MM.1S (cell line): ENCODE results near the gene PLXNA4.

ENCODE experiments used
- DNase-seq: peaks from one replicate; pipeline ENCODE4 v3.0.0-alpha.2; 2015
- H2AFZ ChIP-seq: fragments of 300-600 bp; sonication (generic); 2 replicates; pipeline ENCODE4 v1.6.0; 2016; ENCODE audit warnings: antibody characterized with exemption, low read length
- H3F3A ChIP-seq: fragments of 300-600 bp; sonication (generic); 2 replicates; pipeline ENCODE4 v1.6.1; 2016; ENCODE audit warnings: mild to moderate bottlenecking, antibody characterized with exemption, low read length, moderate library complexity, mixed read lengths; ENCODE audit not compliant: insufficient read depth
- H3K27ac ChIP-seq: fragments of 300-600 bp; sonication (generic); 2 replicates; pipeline ENCODE4 v1.5.1; 2016; ENCODE audit warnings: mild to moderate bottlenecking, low read length
- H3K27me3 ChIP-seq: fragments of 300-600 bp; sonication (generic); replicated peaks from 2 replicates; pipeline ENCODE4 v1.6.0; 2016; ENCODE audit warnings: low read length; ENCODE audit not compliant: insufficient read depth
- H3K36me3 ChIP-seq: fragments of 300-600 bp; sonication (generic); replicated peaks from 2 replicates; pipeline ENCODE4 v1.6.1; 2016; ENCODE audit warnings: mild to moderate bottlenecking, low read length, mixed read lengths; ENCODE audit not compliant: insufficient read depth
- H3K4me1 ChIP-seq: fragments of 300-600 bp; sonication (generic); 2 replicates; pipeline ENCODE4 v1.6.1; 2016; ENCODE audit warnings: low read length, mixed read lengths
- H3K4me2 ChIP-seq: fragments of 300-600 bp; sonication (generic); 2 replicates; pipeline ENCODE4 v1.6.0; 2016; ENCODE audit warnings: low read depth, low read length
- H3K4me3 ChIP-seq: fragments of 300-600 bp; sonication (generic); 2 replicates; pipeline ENCODE4 v1.5.1; 2016; ENCODE audit warnings: low read length, mixed read lengths
- H3K79me2 ChIP-seq: fragments of 300-600 bp; sonication (generic); 2 replicates; pipeline ENCODE4 v1.6.1; 2016; ENCODE audit warnings: mixed run types, low read length, mixed read lengths
- H3K9ac ChIP-seq: fragments of 300-600 bp; sonication (generic); 2 replicates; pipeline ENCODE4 v1.6.1; 2016; ENCODE audit warnings: low read length, mixed read lengths
- H3K9me2 ChIP-seq: fragments of 300-600 bp; sonication (generic); replicated peaks from 2 replicates; pipeline ENCODE4 v1.6.1; 2016; ENCODE audit warnings: mild to moderate bottlenecking, low read length, mixed read lengths; ENCODE audit not compliant: insufficient read depth
- H3K9me3 ChIP-seq: fragments of 300-600 bp; sonication (generic); replicated peaks from 2 replicates; pipeline ENCODE4 v1.6.1; 2016; ENCODE audit warnings: mild to moderate bottlenecking, low read length, mixed read lengths; ENCODE audit not compliant: insufficient read depth
- H4K20me1 ChIP-seq: fragments of 300-600 bp; sonication (generic); 2 replicates; pipeline ENCODE4 v1.6.1; 2016; ENCODE audit warnings: mild to moderate bottlenecking, low read length, moderate library complexity, mixed read lengths; ENCODE audit not compliant: insufficient read depth
- EZH2 ChIP-seq: fragments of 300-600 bp; sonication (generic); optimal IDR thresholded peaks from 2 replicates; pipeline ENCODE3; 2017; ENCODE audit warnings: low read depth, mild to moderate bottlenecking, antibody characterized with exemption, low read length, mixed read lengths
- EZH2phosphoT487 ChIP-seq: fragments of 300-600 bp; sonication (generic); IDR thresholded peaks from 2 replicates; pipeline ENCODE4 v1.6.1; 2018; ENCODE audit warnings: antibody characterized with exemption, low read length
- TF ChIP-seq, protein P1 (sequence below): fragments of 300-600 bp; sonication (generic); IDR thresholded peaks from 2 replicates; pipeline ENCODE4 v1.5.1; 2016; ENCODE audit warnings: antibody characterized with exemption, low read length, mixed read lengths

PLXNA4 gene

DNA sequence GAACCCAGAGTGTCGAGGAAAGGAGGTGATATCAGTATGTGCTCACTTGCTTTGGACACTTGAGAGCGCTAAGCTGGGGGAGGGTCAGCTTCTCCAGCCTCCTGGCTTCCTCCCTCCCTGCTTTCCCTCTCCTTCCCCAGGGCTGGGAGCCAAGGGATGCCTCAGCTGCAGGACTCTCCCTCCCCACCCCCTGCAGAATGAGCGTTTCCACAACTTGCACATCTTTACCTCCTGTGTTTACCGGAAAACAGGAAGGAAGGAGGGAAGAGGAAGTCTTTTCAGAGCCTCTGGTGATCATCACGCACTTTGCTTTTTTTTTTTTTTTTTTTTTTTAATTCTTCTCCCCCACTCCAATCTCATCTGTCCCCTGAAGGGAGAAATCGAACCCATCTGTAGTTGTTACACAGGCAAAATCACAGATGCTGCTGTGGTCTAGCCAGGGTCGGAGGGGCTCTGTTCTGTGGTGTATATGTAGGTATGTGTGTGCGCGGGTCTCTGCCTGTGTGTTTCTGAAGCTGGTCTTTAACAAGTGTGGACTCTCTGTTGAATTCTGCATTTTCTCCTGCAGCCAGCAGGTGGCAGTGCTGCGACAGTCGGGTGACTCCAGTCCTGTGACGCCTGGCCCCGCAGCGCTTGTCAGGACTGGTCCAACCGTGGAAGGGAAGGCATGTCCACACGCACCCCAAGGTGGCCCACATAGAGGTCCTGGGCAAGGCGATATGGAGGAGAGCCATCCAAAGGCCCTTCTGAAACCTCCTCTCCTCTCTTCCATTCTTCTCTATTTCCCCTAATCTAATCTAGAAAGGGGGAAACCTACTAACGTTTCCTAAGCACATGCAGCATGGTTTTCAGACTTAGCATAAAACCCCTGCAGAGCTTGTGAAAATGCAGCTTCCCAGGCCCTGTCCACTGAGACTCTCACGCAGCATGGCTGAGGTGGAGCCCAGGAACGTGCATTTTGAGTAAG, 257.6 kb downstream of the PLXNA4 start:
- Histone ChIP-seq H3K4me1 (no peaks in the 10 kb centered on the region), H3K27ac (no peak overlapping the region), H4K20me1 (no peaks in the 10 kb centered on the region), H3K9me3 (no peaks in the 10 kb centered on the region), H3K9ac (no peak overlapping the region), H3K4me3 (no peak overlapping the region), H3K27me3 (no peaks in the 10 kb centered on the region), H3K79me2 (no peaks in the 10 kb centered on the region), H3K9me2 (no peaks in the 10 kb centered on the region), H2AFZ (peak overlapping the region; percentile 34), H3K36me3 (no peaks in the 10 kb centered on the region), H3K4me2 (peak overlapping the region; percentile 31; the same call in 1 of the 2 replicates), H3F3A (no peaks in the 10 kb centered on the region)
- TF ChIP-seq, protein P1, sequence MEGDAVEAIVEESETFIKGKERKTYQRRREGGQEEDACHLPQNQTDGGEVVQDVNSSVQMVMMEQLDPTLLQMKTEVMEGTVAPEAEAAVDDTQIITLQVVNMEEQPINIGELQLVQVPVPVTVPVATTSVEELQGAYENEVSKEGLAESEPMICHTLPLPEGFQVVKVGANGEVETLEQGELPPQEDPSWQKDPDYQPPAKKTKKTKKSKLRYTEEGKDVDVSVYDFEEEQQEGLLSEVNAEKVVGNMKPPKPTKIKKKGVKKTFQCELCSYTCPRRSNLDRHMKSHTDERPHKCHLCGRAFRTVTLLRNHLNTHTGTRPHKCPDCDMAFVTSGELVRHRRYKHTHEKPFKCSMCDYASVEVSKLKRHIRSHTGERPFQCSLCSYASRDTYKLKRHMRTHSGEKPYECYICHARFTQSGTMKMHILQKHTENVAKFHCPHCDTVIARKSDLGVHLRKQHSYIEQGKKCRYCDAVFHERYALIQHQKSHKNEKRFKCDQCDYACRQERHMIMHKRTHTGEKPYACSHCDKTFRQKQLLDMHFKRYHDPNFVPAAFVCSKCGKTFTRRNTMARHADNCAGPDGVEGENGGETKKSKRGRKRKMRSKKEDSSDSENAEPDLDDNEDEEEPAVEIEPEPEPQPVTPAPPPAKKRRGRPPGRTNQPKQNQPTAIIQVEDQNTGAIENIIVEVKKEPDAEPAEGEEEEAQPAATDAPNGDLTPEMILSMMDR, result peak; percentile 98
- TF ChIP-seq EZH2, result no peak
- peak; percentile 89 for DNase-seq

DNA sequence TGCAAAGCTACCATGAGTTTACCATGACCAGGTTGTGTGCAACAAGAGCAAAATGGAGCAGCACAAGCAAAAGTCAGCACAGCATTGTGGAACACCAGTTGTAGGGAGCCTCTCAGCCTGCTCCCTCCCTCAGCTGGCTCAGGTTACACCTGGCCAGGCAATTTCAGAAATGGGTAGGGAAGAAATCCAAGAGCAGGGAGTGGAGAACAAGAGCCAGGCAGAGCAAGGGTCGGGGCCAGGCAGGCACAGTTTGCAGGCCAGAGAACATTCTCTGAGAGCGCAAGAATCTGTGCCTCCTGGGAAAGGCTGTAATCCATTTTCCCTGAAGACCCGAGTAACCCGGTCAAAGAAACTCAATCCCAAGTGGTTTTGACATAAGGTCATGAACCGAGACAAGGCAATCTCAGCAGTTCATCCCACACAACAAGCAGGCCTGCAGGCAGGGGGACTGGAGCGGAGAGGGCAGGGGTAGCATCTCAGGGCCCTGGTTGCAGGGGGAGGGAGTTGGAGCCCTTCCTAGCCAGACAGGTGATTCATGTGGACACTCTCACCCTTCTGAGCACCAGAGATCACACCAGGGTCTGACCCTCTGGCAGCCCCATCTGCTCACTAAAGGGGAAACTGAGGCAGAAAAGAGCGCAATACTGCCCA, 258.4 kb downstream of the PLXNA4 start:
- Histone ChIP-seq H3K9me2 (no peaks in the 10 kb centered on the region), H3K27ac (no peak overlapping the region), H3K79me2 (no peaks in the 10 kb centered on the region), H4K20me1 (no peaks in the 10 kb centered on the region), H3K27me3 (no peaks in the 10 kb centered on the region), H3K4me3 (no peak overlapping the region), H3K9ac (no peak overlapping the region), H3K4me1 (no peaks in the 10 kb centered on the region), H2AFZ (no peak overlapping the region), H3F3A (no peaks in the 10 kb centered on the region), H3K9me3 (no peaks in the 10 kb centered on the region), H3K4me2 (no peak overlapping the region), H3K36me3 (no peaks in the 10 kb centered on the region)
- no peak for DNase-seq
- TF ChIP-seq, protein P1, result no peak
- TF ChIP-seq EZH2 (no peak), EZH2phosphoT487 (no peak)

DNA sequence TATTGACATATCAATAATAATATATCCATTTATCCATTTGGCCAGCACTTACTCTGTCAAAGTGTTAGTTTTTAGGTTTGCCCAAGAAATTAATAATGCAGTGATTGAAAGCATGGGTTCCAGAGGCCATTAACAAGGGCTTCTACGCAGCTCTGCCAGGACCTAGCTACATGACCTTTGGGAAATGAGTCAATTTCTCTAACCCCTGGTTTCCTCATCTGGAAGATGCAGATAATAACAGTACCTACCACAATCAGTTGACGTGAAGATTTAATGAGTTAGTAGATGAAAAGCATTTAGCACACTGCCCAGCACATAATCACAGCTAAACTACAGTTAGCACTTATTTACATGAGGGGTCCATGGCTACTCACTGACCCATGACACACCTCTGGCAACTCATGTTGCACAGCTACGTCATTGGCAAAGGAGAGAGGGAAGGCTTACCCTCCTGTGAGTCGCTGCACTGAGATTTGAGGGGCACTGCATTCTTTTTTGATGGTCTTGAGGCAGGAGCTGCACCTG, 263.7 kb downstream of the PLXNA4 start:
- TF ChIP-seq, protein P1, result no peak
- TF ChIP-seq EZH2phosphoT487 (no peak), EZH2 (no peak)
- no peaks in the 10 kb centered on the region for H3K4me1 ChIP-seq
- no peaks in the 10 kb centered on the region for H3K36me3 ChIP-seq
- no peaks in the 10 kb centered on the region for H3F3A ChIP-seq
- H3K27ac ChIP-seq, result no peak overlapping the region
- no peaks in the 10 kb centered on the region for H4K20me1 ChIP-seq
- no peak overlapping the region for H3K4me2 ChIP-seq
- no peak overlapping the region for H3K4me3 ChIP-seq
- H3K27me3 ChIP-seq, result no peaks in the 10 kb centered on the region
- no peaks in the 10 kb centered on the region for H3K79me2 ChIP-seq
- no peaks in the 10 kb centered on the region for H3K9me2 ChIP-seq
- no peak overlapping the region for H2AFZ ChIP-seq
- H3K9ac ChIP-seq, result no peak overlapping the region
- DNase-seq, result no peak
- H3K9me3 ChIP-seq, result no peaks in the 10 kb centered on the region
